ENCODE data around the gene FAM78A. TPM values are rescaled to one million over a fixed set of nuclear protein-coding genes. Genes with fewer than 3 reads are reported as not detected.

The FAM78A gene
- polyA plus RNA-seq, 3 donors: 6.4 to 40.6 (median 7.2) TPM

GRCh38 chr9:131238402-131239021, 37.8 kb downstream of the FAM78A start:
- Histone ChIP-seq H3K4me3 (replicated peaks in 1 of 3; ENCODE audit: low read depth in 2 of 3, low read length in 3 of 3) (peak overlapping the region; percentile 19 to 70 (median 32)), H3K9ac (ENCODE audit: insufficient read depth, low read length, poor library complexity, severe bottlenecking) (peak overlapping the region; percentile 71), H3K79me2 (ENCODE audit: insufficient read depth, low read length) (peaks cover 9% of the 10 kb centered on the region), H3K27me3 (ENCODE audit: control insufficient read depth in 2 of 2, insufficient read depth in 2 of 2, low read length in 2 of 2) (no peaks in the 10 kb centered on the region), H3K4me1 (ENCODE audit: control insufficient read depth in 1 of 2, insufficient read depth in 2 of 2, low read length in 2 of 2) (peaks cover 28 to 30% of the 10 kb centered on the region in 2 donors), H2AFZ (ENCODE audit: insufficient read depth, low read depth, low read length, poor library complexity, severe bottlenecking) (peak overlapping the region; percentile 87), H4K20me1 (ENCODE audit: insufficient read depth, low read length) (peaks cover 16% of the 10 kb centered on the region), H3K4me2 (replicated peaks; ENCODE audit: extremely low read depth, low read length, poor library complexity, severe bottlenecking) (peak overlapping the region; percentile 75), H3K27ac (ENCODE audit: low read depth in 1 of 2, low read length in 2 of 2) (peak overlapping the region; percentile 82 to 89), H3K36me3 (replicated peaks in 1 of 2; ENCODE audit: control insufficient read depth in 1 of 2, insufficient read depth in 2 of 2, low read length in 2 of 2) (peaks cover 25 to 29% of the 10 kb centered on the region in 2 donors), H3K9me3 (replicated peaks in 1 of 2; ENCODE audit: control insufficient read depth in 1 of 2, insufficient read depth in 1 of 2, low read length in 2 of 2) (peaks cover 0 to 3% of the 10 kb centered on the region in 2 donors)
- no peak for DNase-seq
- Mint-ChIP-seq H3K27ac (peak overlapping the region; percentile 89 to 98 (median 95)), H3K36me3 (peaks cover 40 to 50% of the 10 kb centered on the region in 2 donors), H3K9me3 (peaks cover 6 to 11% (median 7%) of the 10 kb centered on the region in 7 donors), H3K27me3 (ENCODE audit: low read depth in 3 of 3) (peaks cover 0 to 3% (median 0%) of the 10 kb centered on the region in 3 donors), H3K4me1 (peaks cover 37% of the 10 kb centered on the region), H3K4me3 (peak overlapping the region; percentile 79 to 90)
- no peak for TF ChIP-seq CTCF (IDR thresholded peaks at IDR 0.05)
- intact Hi-C loops (cut with micrococcal nuclease): loop anchor here (5.0 kb wide), 1 partner anchor 39 kb away; the partner anchor contains the start of gene FAM78A (in 2 of the 2)
- WGBS (ENCODE audit: insufficient coverage): 2% methylated on average over 20 of the region's 23 CpGs

DNA sequence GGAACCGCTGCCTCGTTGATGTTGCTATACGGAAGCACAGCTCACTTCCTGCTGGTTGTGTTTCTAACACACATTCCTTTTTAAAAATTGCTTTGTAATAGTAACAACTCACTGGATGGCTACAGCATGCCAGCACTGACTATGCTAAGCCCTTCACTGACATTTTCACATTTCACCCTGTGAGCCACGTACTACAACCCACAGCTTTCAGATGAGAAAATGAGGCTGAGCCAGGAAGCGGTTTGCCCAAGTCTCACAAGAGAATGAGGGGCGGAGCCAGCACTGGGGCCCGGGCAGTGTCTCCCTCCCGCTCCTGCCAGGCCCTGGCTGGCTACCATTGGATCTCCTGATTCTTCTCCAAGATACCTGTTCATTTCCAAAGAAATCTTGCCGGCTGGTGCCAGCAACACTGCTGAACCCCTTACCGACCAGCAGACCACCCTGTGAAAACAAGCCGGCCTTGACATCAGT, 38.3 kb downstream of the FAM78A start:
- peak overlapping the region; percentile 89 to 98 (median 95) for H3K27ac Mint-ChIP-seq
- Histone ChIP-seq H3K4me2 (replicated peaks; ENCODE audit: extremely low read depth, low read length, poor library complexity, severe bottlenecking) (peak overlapping the region; percentile 75), H2AFZ (ENCODE audit: insufficient read depth, low read depth, low read length, poor library complexity, severe bottlenecking) (peak overlapping the region; percentile 87), H4K20me1 (ENCODE audit: insufficient read depth, low read length) (peaks cover 21% of the 10 kb centered on the region), H3K79me2 (ENCODE audit: insufficient read depth, low read length) (peaks cover 13% of the 10 kb centered on the region), H3K4me3 (replicated peaks in 1 of 3; ENCODE audit: low read depth in 2 of 3, low read length in 3 of 3) (peak overlapping the region; percentile 19 to 70 (median 32)), H3K9ac (ENCODE audit: insufficient read depth, low read length, poor library complexity, severe bottlenecking) (peak overlapping the region; percentile 71), H3K9me3 (replicated peaks in 1 of 2; ENCODE audit: control insufficient read depth in 1 of 2, insufficient read depth in 1 of 2, low read length in 2 of 2) (no peaks in the 10 kb centered on the region), H3K4me1 (ENCODE audit: control insufficient read depth in 1 of 2, insufficient read depth in 2 of 2, low read length in 2 of 2) (peaks cover 28 to 30% of the 10 kb centered on the region in 2 donors), H3K27me3 (ENCODE audit: control insufficient read depth in 2 of 2, insufficient read depth in 2 of 2, low read length in 2 of 2) (no peaks in the 10 kb centered on the region), H3K27ac (ENCODE audit: low read depth in 1 of 2, low read length in 2 of 2) (peak overlapping the region; percentile 82 to 89), H3K36me3 (replicated peaks in 1 of 2; ENCODE audit: control insufficient read depth in 1 of 2, insufficient read depth in 2 of 2, low read length in 2 of 2) (peaks cover 29 to 34% of the 10 kb centered on the region in 2 donors)
- peak overlapping the region; percentile 79 to 90 for H3K4me3 Mint-ChIP-seq
- H3K9me3 Mint-ChIP-seq: peaks cover 3 to 7% (median 3%) of the 10 kb centered on the region in 7 donors
- intact Hi-C loops (cut with micrococcal nuclease): loop anchor here (5.0 kb wide), 1 partner anchor 39 kb away; the partner anchor contains the start of gene FAM78A (in 2 of the 2)
- no peak for TF ChIP-seq CTCF (IDR thresholded peaks at IDR 0.05)
- under 1% methylated on average over 10 of the region's 11 CpGs for WGBS (ENCODE audit: insufficient coverage)
- peaks cover 40% of the 10 kb centered on the region for H3K4me1 Mint-ChIP-seq
- peaks cover 41 to 51% of the 10 kb centered on the region in 2 donors for H3K36me3 Mint-ChIP-seq
- H3K27me3 Mint-ChIP-seq (ENCODE audit: low read depth in 3 of 3): peaks cover 0 to 1% (median 0%) of the 10 kb centered on the region in 3 donors
- peak; percentile 75 to 81 (median 79) for DNase-seq
